Midbrain (tissue), 1 donor: Measurements from ENCODE around the gene UCK1.

ENCODE experiments used
- DNase-seq: peaks from one replicate; lab custom pipeline; 2025; lab: John Stamatoyannopoulos, UW

Gene UCK1

GRCh38 chr9:131476777-131477345 lies 54.2 kb downstream of the UCK1 start:
- peak; percentile 12 for DNase-seq

GRCh38 chr9:131475956-131476776 lies 54.9 kb downstream of the UCK1 start:
- no peak for DNase-seq

GRCh38 chr9:131475111-131475955 lies 55.7 kb downstream of the UCK1 start:
- DNase-seq, result peak; percentile 44

- DNase-seq, result no peak
Observed at GRCh38 chr9:131474711-131475110, 56.4 kb downstream of the UCK1 start.

GRCh38 chr9:131473891-131474290 lies 57.2 kb downstream of the UCK1 start:
- DNase-seq, result no peak
